Inferior parietal cortex (tissue), 1 donor: ENCODE results near the gene PIP5K1C.

Experiments
- DNase-seq: peaks from one replicate; pipeline ENCODE4 v3.0.0-alpha.2; 2016; ENCODE audit errors: extremely low spot score

The PIP5K1C gene

GRCh38 chr19:3611841-3612240 is 88.4 kb downstream of the PIP5K1C start:
- no peak for DNase-seq

GRCh38 chr19:3610745-3611717 is 89.2 kb downstream of the PIP5K1C start:
- no peak for DNase-seq

- no peak for DNase-seq
Measured at GRCh38 chr19:3609779-3610719, 90.2 kb downstream of the PIP5K1C start.

GRCh38 chr19:3608750-3609322 is 91.4 kb downstream of the PIP5K1C start:
- no peak for DNase-seq

- DNase-seq, result no peak
Measured at GRCh38 chr19:3608079-3608641, 92.1 kb downstream of the PIP5K1C start.

- no peak for DNase-seq
Measured at GRCh38 chr19:3607303-3608078, 92.8 kb downstream of the PIP5K1C start.

- no peak for DNase-seq
Measured at GRCh38 chr19:3606690-3607289, 93.5 kb downstream of the PIP5K1C start, which contains the start of gene TBXA2R. TSS of gene TBXA2R (minus strand) at chr19:3606875. CDS start at chr19:3600634, 6,241 bp downstream.

GRCh38 chr19:3606174-3606689 is 94.0 kb downstream of the PIP5K1C start:
- no peak for DNase-seq

GRCh38 chr19:3605770-3606169 is 94.5 kb downstream of the PIP5K1C start:
- DNase-seq, result no peak

GRCh38 chr19:3605361-3605760 is 94.9 kb downstream of the PIP5K1C start:
- no peak for DNase-seq

GRCh38 chr19:3604987-3605343 is 95.3 kb downstream of the PIP5K1C start:
- no peak for DNase-seq

GRCh38 chr19:3604227-3604986 is 95.9 kb downstream of the PIP5K1C start:
- DNase-seq, result no peak

GRCh38 chr19:3603121-3603811 is 97.0 kb downstream of the PIP5K1C start:
- no peak for DNase-seq

- no peak for DNase-seq
Measured at GRCh38 chr19:3601021-3601420, 99.2 kb downstream of the PIP5K1C start.

- no peak for DNase-seq
Measured at GRCh38 chr19:3599776-3600187, 100.5 kb downstream of the PIP5K1C start.

- no peak for DNase-seq
Measured at GRCh38 chr19:3595521-3596061, 104.7 kb downstream of the PIP5K1C start.

GRCh38 chr19:3593156-3593555 is 107.1 kb downstream of the PIP5K1C start:
- DNase-seq, result no peak

- no peak for DNase-seq
Measured at GRCh38 chr19:3591876-3592613, 108.2 kb downstream of the PIP5K1C start.
